H9 (cell line): ENCODE measurements around the gene COP1. TPM values are rescaled to one million over a fixed set of nuclear protein-coding genes. Genes with fewer than 3 reads are reported as not detected.

Experiments used
- DNase-seq: peaks from one replicate; pipeline ENCODE4 v3.0.0-alpha.2; 2017
- H2AFZ ChIP-seq: one replicate; pipeline ENCODE4 v1.6.1; 2013; ENCODE audit warnings: mild to moderate bottlenecking, low read length, control low read depth, moderate library complexity
- H2AK5ac ChIP-seq: 2 replicates; pipeline ENCODE4 v1.6.1; 2013; ENCODE audit warnings: low read length, control low read depth, mixed read lengths; ENCODE audit not compliant: insufficient read length
- H2BK120ac ChIP-seq: one replicate; pipeline ENCODE4 v1.6.1; 2013; ENCODE audit warnings: low read depth, mild to moderate bottlenecking, low read length, control low read depth, inconsistent platforms; ENCODE audit not compliant: poor library complexity, severe bottlenecking
- H2BK12ac ChIP-seq: 2 replicates; pipeline ENCODE4 v1.6.1; 2013; ENCODE audit warnings: low read length, control low read depth, mixed read lengths, low read depth; ENCODE audit not compliant: insufficient read length
- H2BK15ac ChIP-seq: 2 replicates; pipeline ENCODE4 v1.6.1; 2013; ENCODE audit warnings: low read depth, low read length, control low read depth
- H2BK20ac ChIP-seq: one replicate; pipeline ENCODE4 v1.6.1; 2013; ENCODE audit warnings: low read depth, mild to moderate bottlenecking, low read length, control low read depth, inconsistent platforms; ENCODE audit not compliant: poor library complexity, severe bottlenecking
- H2BK5ac ChIP-seq: 2 replicates; pipeline ENCODE4 v1.6.1; 2013; ENCODE audit warnings: low read length, control low read depth, mixed read lengths; ENCODE audit not compliant: insufficient read length
- H3K14ac ChIP-seq: 2 replicates; pipeline ENCODE4 v1.6.1; 2013; ENCODE audit warnings: low read length, control low read depth; ENCODE audit not compliant: insufficient read depth
- H3K18ac ChIP-seq: 2 replicates; pipeline ENCODE4 v1.6.1; 2013; ENCODE audit warnings: low read depth, mild to moderate bottlenecking, mixed read lengths, low read length, control low read depth; ENCODE audit not compliant: insufficient read length
- H3K23ac ChIP-seq: 2 replicates; pipeline ENCODE4 v1.6.1; 2013; ENCODE audit warnings: low read length, control low read depth, mixed read lengths, low read depth; ENCODE audit not compliant: insufficient read length
- H3K23me2 ChIP-seq: 2 replicates; pipeline ENCODE4 v1.6.1; 2013; ENCODE audit warnings: low read depth, mild to moderate bottlenecking, mixed read lengths, low read length, control low read depth; ENCODE audit not compliant: insufficient read length, poor library complexity, severe bottlenecking
- H3K27ac ChIP-seq: 2 replicates; pipeline ENCODE4 v1.5.1; 2013; ENCODE audit warnings: low read length, control low read depth, mixed read lengths, low read depth; ENCODE audit not compliant: insufficient read length
- H3K27me3 ChIP-seq: 2 replicates; pipeline ENCODE4 v1.6.1; 2013; ENCODE audit warnings: low read length, control low read depth, inconsistent platforms; ENCODE audit not compliant: insufficient read depth
- H3K4ac ChIP-seq: 2 replicates; pipeline ENCODE4 v1.6.1; 2013; ENCODE audit warnings: low read depth, mild to moderate bottlenecking, control low read depth, inconsistent platforms, low read length, moderate library complexity
- H3K4me1 ChIP-seq: 2 replicates; pipeline ENCODE4 v1.6.1; 2013; ENCODE audit warnings: low read length, control low read depth, inconsistent platforms; ENCODE audit not compliant: insufficient read depth
- H3K4me2 ChIP-seq: 2 replicates; pipeline ENCODE4 v1.6.1; 2013; ENCODE audit warnings: low read length, control low read depth, mixed read lengths; ENCODE audit not compliant: insufficient read length, insufficient read depth
- H3K56ac ChIP-seq: 2 replicates; pipeline ENCODE4 v1.6.1; 2013; ENCODE audit warnings: low read depth, mild to moderate bottlenecking, mixed read lengths, low read length, control low read depth; ENCODE audit not compliant: insufficient read length
- H3K79me1 ChIP-seq: 2 replicates; pipeline ENCODE4 v1.6.1; 2013; ENCODE audit warnings: low read depth, mild to moderate bottlenecking, moderate library complexity, low read length, control low read depth, inconsistent platforms; ENCODE audit not compliant: insufficient read depth, poor library complexity, severe bottlenecking
- H3K79me2 ChIP-seq: 2 replicates; pipeline ENCODE4 v1.6.1; 2013; ENCODE audit warnings: low read length, control low read depth, inconsistent platforms; ENCODE audit not compliant: insufficient read depth
- H3K9ac ChIP-seq: 2 replicates; pipeline ENCODE4 v1.6.1; 2013; ENCODE audit warnings: low read length, control low read depth, mixed read lengths; ENCODE audit not compliant: insufficient read length; ENCODE audit errors: extremely low read depth
- H3K9me3 ChIP-seq: one replicate; pipeline ENCODE4 v1.6.1; 2013; ENCODE audit warnings: low read depth, low read length, inconsistent platforms; ENCODE audit not compliant: control insufficient read depth
- H3T11ph ChIP-seq: one replicate; pipeline ENCODE4 v1.6.1; 2013; ENCODE audit warnings: mild to moderate bottlenecking, low read length, control low read depth, inconsistent platforms
- H4K20me1 ChIP-seq: one replicate; pipeline ENCODE4 v1.6.1; 2013; ENCODE audit not compliant: control insufficient read depth, insufficient read length, insufficient read depth
- H4K5ac ChIP-seq: 2 replicates; pipeline ENCODE4 v1.6.1; 2013; ENCODE audit warnings: low read depth, mild to moderate bottlenecking, mixed read lengths, low read length, control low read depth; ENCODE audit not compliant: insufficient read length
- H4K8ac ChIP-seq: replicated peaks from 2 replicates; pipeline ENCODE4 v1.6.1; 2013; ENCODE audit warnings: low read length, control low read depth, mixed read lengths, low read depth; ENCODE audit not compliant: insufficient read length
- H4K91ac ChIP-seq: 2 replicates; pipeline ENCODE4 v1.6.1; 2013; ENCODE audit warnings: low read depth, mild to moderate bottlenecking, moderate library complexity, mixed read lengths, low read length, control low read depth; ENCODE audit not compliant: insufficient read length
- H3K27ac Mint-ChIP-seq, 3 experiments: 2 replicates in 2 of 3; 3 replicates in 1 of 3; pipeline ENCODE4 v1.8.0; 2020 to 2021; ENCODE audit warnings: mixed read lengths in 3 of 3, mild to moderate bottlenecking in 1 of 3, moderate library complexity in 1 of 3
- H3K27me3 Mint-ChIP-seq: 2 replicates; pipeline ENCODE4 v1.8.0; 2021; ENCODE audit warnings: low read depth, mild to moderate bottlenecking, moderate library complexity, mixed read lengths
- H3K36me3 Mint-ChIP-seq, 3 experiments: 2 replicates in 2 of 3; 3 replicates in 1 of 3; pipeline ENCODE4 v1.8.0; 2020 to 2021; ENCODE audit warnings: low read depth in 3 of 3, mixed read lengths in 3 of 3; ENCODE audit not compliant: insufficient read depth in 1 of 3
- H3K4me1 Mint-ChIP-seq, 2 experiments: 2 replicates each; pipeline ENCODE4 v1.8.0; 2020; ENCODE audit warnings: mixed read lengths in 2 of 2
- H3K4me3 Mint-ChIP-seq, 2 experiments: 2 replicates in 1 of 2; 3 replicates in 1 of 2; pipeline ENCODE4 v1.8.0; 2020 to 2021; ENCODE audit warnings: mild to moderate bottlenecking in 2 of 2, mixed read lengths in 2 of 2, moderate library complexity in 1 of 2
- H3K9me3 Mint-ChIP-seq, 2 experiments: 2 replicates in 1 of 2; 3 replicates in 1 of 2; pipeline ENCODE4 v1.8.0; 2020; ENCODE audit warnings: mild to moderate bottlenecking in 2 of 2, mixed read lengths in 2 of 2, moderate library complexity in 1 of 2
- WGBS: extraction: QIAGEN DNeasy Blood & Tissue Kit; methylation state at CpG from one replicate; pipeline ENCODE4 v1.1.7; 2013; ENCODE audit warnings: missing lambda C conversion rate, low lambda C conversion rate, mixed read lengths; ENCODE audit not compliant: insufficient read length; ENCODE audit errors: extremely low coverage; 5-methylcytosine and 5-hydroxymethylcytosine counted together
- total RNA-seq: library from RNA; stranded (reverse); gene quantifications from 2 replicates; pipeline ENCODE4 v1.2.1, GENCODE V29; 2021
- TF ChIP-seq, protein P1 (sequence below): fragments of 200-600 bp; sonication (generic); conservative IDR thresholded peaks from 3 replicates; pipeline ENCODE4 v1.8.0; 2021; ENCODE audit warnings: antibody characterized with exemption, mild to moderate bottlenecking

Gene COP1
- total RNA-seq, 1 experiment from 2014 or later: 41.3 TPM

DNA sequence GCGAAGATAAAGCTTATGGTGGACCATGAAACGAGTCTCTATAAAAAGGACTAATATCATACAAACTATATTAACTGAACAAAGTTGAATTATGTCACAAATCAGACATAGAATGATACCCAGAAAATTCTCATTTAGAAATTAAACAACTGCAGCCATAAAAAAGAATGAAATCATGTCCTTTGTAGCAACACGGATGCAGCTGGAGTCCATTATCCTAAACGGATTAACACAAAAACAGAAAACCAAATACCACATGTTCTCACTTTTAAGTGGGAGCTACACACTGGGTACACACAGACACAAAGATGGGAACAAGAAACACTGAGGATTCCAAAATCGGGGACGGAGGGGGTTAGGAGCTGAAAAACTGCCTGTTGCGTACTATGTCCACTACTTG, 11.5 kb downstream of the COP1 start:
- Histone ChIP-seq H3K14ac (no peak overlapping the region), H3K23me2 (no peaks in the 10 kb centered on the region), H2BK20ac (no peak overlapping the region), H3K4me1 (no peaks in the 10 kb centered on the region), H2BK120ac (no peak overlapping the region), H2AK5ac (no peak overlapping the region), H3T11ph (no peak overlapping the region), H3K18ac (no peak overlapping the region), H3K9ac (no peak overlapping the region), H2BK15ac (no peak overlapping the region), H4K5ac (no peak overlapping the region), H4K20me1 (no peaks in the 10 kb centered on the region), H3K79me2 (peaks cover 26% of the 10 kb centered on the region; the same call in 1 of the 2 replicates), H2AFZ (no peak overlapping the region), H4K91ac (no peak overlapping the region), H2BK12ac (no peak overlapping the region), H3K56ac (no peak overlapping the region), H3K9me3 (no peaks in the 10 kb centered on the region), H2BK5ac (no peak overlapping the region), H3K79me1 (peaks cover 3% of the 10 kb centered on the region), H3K4ac (no peak overlapping the region), H4K8ac (no peak overlapping the region), H3K23ac (no peak overlapping the region), H3K27ac (no peak overlapping the region), H3K27me3 (no peaks in the 10 kb centered on the region), H3K4me2 (no peak overlapping the region)
- Mint-ChIP-seq H3K4me3 (no peak overlapping the region), H3K27me3 (no peaks in the 10 kb centered on the region), H3K27ac (no peak overlapping the region), H3K4me1 (peaks cover 16 to 24% of the 10 kb centered on the region in 2 experiments), H3K36me3 (peaks cover 0 to 5% (median 2%) of the 10 kb centered on the region in 3 experiments; a peak in 2 of 7 replicates), H3K9me3 (no peaks in the 10 kb centered on the region; a peak in 1 of 5 replicates)
- DNase-seq: no peak
- TF ChIP-seq, protein P1, sequence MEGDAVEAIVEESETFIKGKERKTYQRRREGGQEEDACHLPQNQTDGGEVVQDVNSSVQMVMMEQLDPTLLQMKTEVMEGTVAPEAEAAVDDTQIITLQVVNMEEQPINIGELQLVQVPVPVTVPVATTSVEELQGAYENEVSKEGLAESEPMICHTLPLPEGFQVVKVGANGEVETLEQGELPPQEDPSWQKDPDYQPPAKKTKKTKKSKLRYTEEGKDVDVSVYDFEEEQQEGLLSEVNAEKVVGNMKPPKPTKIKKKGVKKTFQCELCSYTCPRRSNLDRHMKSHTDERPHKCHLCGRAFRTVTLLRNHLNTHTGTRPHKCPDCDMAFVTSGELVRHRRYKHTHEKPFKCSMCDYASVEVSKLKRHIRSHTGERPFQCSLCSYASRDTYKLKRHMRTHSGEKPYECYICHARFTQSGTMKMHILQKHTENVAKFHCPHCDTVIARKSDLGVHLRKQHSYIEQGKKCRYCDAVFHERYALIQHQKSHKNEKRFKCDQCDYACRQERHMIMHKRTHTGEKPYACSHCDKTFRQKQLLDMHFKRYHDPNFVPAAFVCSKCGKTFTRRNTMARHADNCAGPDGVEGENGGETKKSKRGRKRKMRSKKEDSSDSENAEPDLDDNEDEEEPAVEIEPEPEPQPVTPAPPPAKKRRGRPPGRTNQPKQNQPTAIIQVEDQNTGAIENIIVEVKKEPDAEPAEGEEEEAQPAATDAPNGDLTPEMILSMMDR: no peak
- WGBS: no CpG with 5 or more reads among the region's 7 CpGs
